Gastroesophageal sphincter (tissue), 3 donors: ENCODE results near the gene BHMT2.

Experiments
- POLR2A ChIP-seq, 2 donors: fragments of 450-650 bp; IDR thresholded peaks; one replicate each; pipeline ENCODE4 v1.6.1; 2017; ENCODE audit warnings: antibody characterized with exemption in 2 of 2, mild to moderate bottlenecking in 2 of 2, moderate library complexity in 1 of 2
- TF ChIP-seq, protein P1 (sequence below), 4 experiments: fragments of 200-600 bp in 2 of 4; fragments of 450-650 bp in 2 of 4; sonication (generic) in 1 of 4; IDR thresholded peaks; one replicate each; pipeline ENCODE4 v1.5.1; 2017 to 2019; ENCODE audit warnings: antibody characterized with exemption in 4 of 4, mild to moderate bottlenecking in 2 of 4, moderate library complexity in 2 of 4

DNA sequence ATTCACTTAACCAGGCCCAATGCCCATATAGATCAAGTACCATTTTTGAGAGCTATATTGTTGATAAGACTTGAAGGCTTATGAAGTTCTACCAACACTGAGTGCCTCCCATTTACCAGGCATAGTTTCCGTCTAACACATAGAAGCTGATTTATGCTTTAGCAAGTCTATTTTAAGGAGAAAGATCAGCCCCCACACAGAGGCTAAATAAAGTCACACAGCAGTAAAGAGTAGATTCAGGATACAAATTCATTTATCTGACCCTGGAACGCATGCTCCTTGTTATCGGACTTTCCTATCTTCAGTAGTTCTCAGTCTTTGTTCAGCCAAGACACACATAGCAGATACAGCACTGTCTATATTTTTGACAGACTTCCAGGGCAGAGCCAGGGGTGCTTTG lies 34.3 kb upstream of the BHMT2 start:
- TF ChIP-seq, protein P1, sequence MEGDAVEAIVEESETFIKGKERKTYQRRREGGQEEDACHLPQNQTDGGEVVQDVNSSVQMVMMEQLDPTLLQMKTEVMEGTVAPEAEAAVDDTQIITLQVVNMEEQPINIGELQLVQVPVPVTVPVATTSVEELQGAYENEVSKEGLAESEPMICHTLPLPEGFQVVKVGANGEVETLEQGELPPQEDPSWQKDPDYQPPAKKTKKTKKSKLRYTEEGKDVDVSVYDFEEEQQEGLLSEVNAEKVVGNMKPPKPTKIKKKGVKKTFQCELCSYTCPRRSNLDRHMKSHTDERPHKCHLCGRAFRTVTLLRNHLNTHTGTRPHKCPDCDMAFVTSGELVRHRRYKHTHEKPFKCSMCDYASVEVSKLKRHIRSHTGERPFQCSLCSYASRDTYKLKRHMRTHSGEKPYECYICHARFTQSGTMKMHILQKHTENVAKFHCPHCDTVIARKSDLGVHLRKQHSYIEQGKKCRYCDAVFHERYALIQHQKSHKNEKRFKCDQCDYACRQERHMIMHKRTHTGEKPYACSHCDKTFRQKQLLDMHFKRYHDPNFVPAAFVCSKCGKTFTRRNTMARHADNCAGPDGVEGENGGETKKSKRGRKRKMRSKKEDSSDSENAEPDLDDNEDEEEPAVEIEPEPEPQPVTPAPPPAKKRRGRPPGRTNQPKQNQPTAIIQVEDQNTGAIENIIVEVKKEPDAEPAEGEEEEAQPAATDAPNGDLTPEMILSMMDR (IDR thresholded peaks at IDR 0.05): no peak
- no peak for TF ChIP-seq POLR2A (IDR thresholded peaks at IDR 0.05)
